SH-SY5Y (cell line): Measurements from ENCODE around the gene UCHL1.

Experiments
- GATA2 ChIP-seq: IDR thresholded peaks from 2 replicates; pipeline ENCODE4 v1.6.1; 2011; ENCODE audit warnings: mild to moderate bottlenecking, low read depth, low read length
- GATA3 ChIP-seq: IDR thresholded peaks from 2 replicates; pipeline ENCODE4 v1.6.1; 2011; ENCODE audit warnings: low read depth, mild to moderate bottlenecking, low read length, moderate library complexity

- TF ChIP-seq GATA3 = no peak
- no peak for TF ChIP-seq GATA2
Measured at GRCh38 chr4:41227902-41228301, 28.8 kb upstream of the UCHL1 start.
